Measurements from ENCODE around the gene TRRAP. TPM values are rescaled to one million over a fixed set of nuclear protein-coding genes. Genes with fewer than 3 reads are reported as not detected.

The TRRAP gene
- total RNA-seq, 1 donor from 2014 or later: 30.4 TPM

DNA sequence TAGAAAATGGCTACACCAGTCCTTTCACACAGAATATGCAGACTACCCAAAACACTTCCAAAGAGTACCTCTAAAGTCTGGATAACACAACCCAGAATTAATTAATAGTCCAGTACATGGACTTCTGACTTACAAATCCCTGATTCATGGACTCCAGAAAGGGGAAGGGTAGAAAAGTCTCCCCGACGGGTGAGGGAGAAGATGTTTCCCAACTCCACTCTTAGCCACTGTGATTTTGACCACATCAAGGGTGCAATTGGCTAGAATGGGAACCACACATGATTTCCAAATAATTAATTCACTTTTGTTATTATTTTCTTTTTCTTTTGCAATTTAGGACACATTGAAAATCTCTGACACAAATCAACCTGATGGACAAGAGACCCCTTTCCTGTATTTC is 9.9 kb upstream of the TRRAP start:
- Mint-ChIP-seq H3K4me1 (ENCODE audit: low read depth) (peaks cover 58% of the 10 kb centered on the region), H3K4me3 (ENCODE audit: unreplicated experiment) (no peak overlapping the region), H3K27ac (ENCODE audit: unreplicated experiment) (peak overlapping the region; percentile 27), H3K36me3 (ENCODE audit: low read depth) (no peaks in the 10 kb centered on the region), H3K9me3 (ENCODE audit: low read depth) (no peaks in the 10 kb centered on the region), H3K27me3 (ENCODE audit: low read depth) (no peaks in the 10 kb centered on the region)
- TF ChIP-seq, protein P1, sequence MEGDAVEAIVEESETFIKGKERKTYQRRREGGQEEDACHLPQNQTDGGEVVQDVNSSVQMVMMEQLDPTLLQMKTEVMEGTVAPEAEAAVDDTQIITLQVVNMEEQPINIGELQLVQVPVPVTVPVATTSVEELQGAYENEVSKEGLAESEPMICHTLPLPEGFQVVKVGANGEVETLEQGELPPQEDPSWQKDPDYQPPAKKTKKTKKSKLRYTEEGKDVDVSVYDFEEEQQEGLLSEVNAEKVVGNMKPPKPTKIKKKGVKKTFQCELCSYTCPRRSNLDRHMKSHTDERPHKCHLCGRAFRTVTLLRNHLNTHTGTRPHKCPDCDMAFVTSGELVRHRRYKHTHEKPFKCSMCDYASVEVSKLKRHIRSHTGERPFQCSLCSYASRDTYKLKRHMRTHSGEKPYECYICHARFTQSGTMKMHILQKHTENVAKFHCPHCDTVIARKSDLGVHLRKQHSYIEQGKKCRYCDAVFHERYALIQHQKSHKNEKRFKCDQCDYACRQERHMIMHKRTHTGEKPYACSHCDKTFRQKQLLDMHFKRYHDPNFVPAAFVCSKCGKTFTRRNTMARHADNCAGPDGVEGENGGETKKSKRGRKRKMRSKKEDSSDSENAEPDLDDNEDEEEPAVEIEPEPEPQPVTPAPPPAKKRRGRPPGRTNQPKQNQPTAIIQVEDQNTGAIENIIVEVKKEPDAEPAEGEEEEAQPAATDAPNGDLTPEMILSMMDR (IDR thresholded peaks at IDR 0.05): no peak
- DNase-seq (ENCODE audit: low spot score): no peak

DNA sequence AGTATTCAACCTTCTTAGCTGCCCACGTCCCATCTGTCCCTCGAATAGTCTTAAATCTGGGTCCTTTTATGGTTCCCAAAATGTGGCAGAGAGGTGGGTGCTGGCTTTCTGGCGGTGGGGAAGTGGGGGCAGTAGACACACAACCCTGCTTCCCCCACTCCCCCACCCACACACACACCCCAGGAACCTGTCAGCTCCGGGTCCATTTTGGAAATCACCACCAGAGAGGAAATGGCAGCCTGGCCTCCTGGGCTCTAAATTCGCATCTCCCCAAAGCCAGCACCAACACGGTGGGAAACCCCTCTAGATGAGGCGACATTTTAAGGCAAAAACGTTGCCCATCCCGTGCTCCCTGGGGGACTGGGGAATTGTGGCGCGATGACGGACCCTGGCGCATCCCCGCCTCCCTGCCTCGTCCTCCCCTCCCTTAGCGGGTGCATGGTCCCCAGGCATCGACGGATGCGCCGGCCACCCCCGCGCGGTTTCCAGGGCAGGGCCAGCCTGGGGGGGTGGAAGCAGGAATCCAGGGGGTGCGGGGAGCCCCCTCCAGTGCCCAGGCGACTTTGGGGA is 9.2 kb upstream of the TRRAP start:
- no peaks in the 10 kb centered on the region for H3K36me3 Mint-ChIP-seq (ENCODE audit: low read depth)
- H3K9me3 Mint-ChIP-seq (ENCODE audit: low read depth): no peaks in the 10 kb centered on the region
- peaks cover 54% of the 10 kb centered on the region for H3K4me1 Mint-ChIP-seq (ENCODE audit: low read depth)
- DNase-seq (ENCODE audit: low spot score): peak; percentile 58
- H3K27me3 Mint-ChIP-seq (ENCODE audit: low read depth): no peaks in the 10 kb centered on the region
- H3K4me3 Mint-ChIP-seq (ENCODE audit: unreplicated experiment): peak overlapping the region; percentile 55
- TF ChIP-seq, protein P1 (IDR thresholded peaks at IDR 0.05): no peak
- H3K27ac Mint-ChIP-seq (ENCODE audit: unreplicated experiment): no peak overlapping the region

DNA sequence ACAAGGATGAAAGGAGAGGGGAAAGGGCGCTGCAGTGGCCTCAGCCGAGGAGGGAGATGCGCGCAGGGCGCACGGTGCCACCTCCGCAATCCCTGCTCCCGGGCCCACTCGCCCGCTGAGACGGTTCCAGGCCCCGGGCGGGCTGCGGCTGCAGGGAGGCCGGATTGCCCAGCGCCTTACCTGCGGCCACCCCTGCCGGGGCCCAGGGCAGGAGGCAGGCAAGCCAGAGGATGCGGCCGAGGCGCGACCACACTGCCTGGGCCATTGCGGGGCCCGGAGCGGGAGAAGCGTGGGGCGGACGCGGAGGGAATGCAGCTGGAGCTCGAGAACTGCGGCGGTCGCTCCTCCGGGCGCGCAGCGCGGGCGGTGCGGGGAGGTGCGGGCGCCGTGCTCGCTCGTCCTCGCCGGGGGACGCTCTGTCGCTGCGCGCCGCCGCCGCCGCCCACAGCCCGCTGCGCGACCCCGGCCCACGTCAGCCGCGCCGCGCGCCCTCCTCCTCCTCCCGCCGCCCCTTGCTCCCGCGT is 8.7 kb upstream of the TRRAP start, which contains the start of gene TMEM130:
Gene TMEM130 (minus strand): TSS at position 418 of the 524 bp plus-strand sequence. CDS start 153 bp downstream, at position 265.
- Mint-ChIP-seq H3K27ac (ENCODE audit: unreplicated experiment) (peak within 1 kb of the TSS; percentile 82), H3K4me3 (ENCODE audit: unreplicated experiment) (peak within 1 kb of the TSS; percentile 80), H3K9me3 (ENCODE audit: low read depth) (no peaks in the 10 kb centered on the region), H3K4me1 (ENCODE audit: low read depth) (peaks cover 48% of the 10 kb centered on the region), H3K36me3 (ENCODE audit: low read depth) (no peaks in the 10 kb centered on the region), H3K27me3 (ENCODE audit: low read depth) (no peaks in the 10 kb centered on the region)
- peak; percentile 76 for DNase-seq (ENCODE audit: low spot score)
- TF ChIP-seq, protein P1 (IDR thresholded peaks at IDR 0.05): no peak

DNA sequence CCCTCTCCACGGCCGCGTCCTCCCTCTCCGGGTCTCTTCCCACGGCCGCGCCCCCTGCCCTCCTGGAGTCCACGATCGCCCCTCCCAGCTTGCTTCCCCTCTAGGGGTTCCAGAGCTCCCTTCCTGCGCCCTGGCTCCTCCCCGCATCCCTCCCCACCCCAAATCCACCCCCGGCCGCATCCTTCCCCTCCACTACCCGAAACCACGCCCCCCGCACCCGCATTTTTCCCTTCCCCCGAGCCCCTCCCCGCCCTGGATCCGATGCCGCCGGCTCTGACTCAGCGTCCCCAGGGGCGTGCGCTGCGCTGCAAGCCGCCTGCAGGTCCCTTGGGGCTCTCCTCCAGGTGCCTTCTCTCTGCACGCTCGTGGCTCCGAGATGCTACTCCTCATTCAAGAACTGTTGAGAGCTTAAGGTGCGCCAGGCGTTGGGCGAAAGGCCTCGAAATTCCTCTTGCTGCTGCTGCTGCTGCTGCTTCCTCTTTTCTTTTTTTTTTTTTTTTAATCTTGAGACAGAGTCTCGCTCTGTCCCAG is 8.1 kb upstream of the TRRAP start:
- TF ChIP-seq, protein P1 (IDR thresholded peaks at IDR 0.05): no peak
- H3K27ac Mint-ChIP-seq (ENCODE audit: unreplicated experiment): peak overlapping the region; percentile 82
- peaks cover 43% of the 10 kb centered on the region for H3K4me1 Mint-ChIP-seq (ENCODE audit: low read depth)
- H3K27me3 Mint-ChIP-seq (ENCODE audit: low read depth): no peaks in the 10 kb centered on the region
- peak; percentile 78 for DNase-seq (ENCODE audit: low spot score)
- H3K4me3 Mint-ChIP-seq (ENCODE audit: unreplicated experiment): peak overlapping the region; percentile 80
- H3K9me3 Mint-ChIP-seq (ENCODE audit: low read depth): no peaks in the 10 kb centered on the region
- no peaks in the 10 kb centered on the region for H3K36me3 Mint-ChIP-seq (ENCODE audit: low read depth)

DNA sequence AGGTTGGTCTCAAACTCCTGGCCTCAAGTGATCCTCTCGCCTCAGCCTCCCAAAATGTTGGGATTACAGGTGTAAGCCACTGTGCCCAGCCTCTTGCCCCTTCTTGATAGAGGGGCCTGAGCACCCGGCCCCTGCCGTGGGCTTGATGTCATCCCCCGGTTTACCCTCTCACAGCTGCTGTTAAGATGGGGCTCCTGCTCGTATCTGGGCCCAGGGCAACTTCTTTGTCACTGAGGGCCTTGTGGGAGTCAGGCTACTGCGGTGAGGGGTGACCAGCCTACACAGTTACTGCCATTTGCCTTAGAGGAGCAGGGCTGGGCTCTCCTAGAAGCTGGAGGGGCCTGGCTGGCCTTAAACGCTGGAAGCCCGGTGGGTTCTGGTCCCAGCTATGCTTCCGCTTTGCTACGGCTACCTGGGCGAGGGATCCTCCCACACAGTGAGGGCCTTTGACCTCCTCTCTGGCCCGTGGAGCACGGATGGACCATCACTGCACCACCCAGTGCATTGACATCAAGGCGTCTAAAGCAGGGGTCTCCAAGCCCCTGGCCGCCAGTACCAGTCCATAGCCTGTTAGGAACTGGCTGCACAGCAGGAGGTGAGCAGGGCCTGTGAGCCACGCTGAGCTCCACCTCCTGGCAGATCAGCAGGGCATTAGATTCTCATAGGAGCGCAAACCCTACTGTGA is 7.4 kb upstream of the TRRAP start:
- peaks cover 36% of the 10 kb centered on the region for H3K4me1 Mint-ChIP-seq (ENCODE audit: low read depth)
- peak; percentile 77 for DNase-seq (ENCODE audit: low spot score)
- peak overlapping the region; percentile 82 for H3K27ac Mint-ChIP-seq (ENCODE audit: unreplicated experiment)
- no peaks in the 10 kb centered on the region for H3K27me3 Mint-ChIP-seq (ENCODE audit: low read depth)
- peak overlapping the region; percentile 80 for H3K4me3 Mint-ChIP-seq (ENCODE audit: unreplicated experiment)
- no peaks in the 10 kb centered on the region for H3K36me3 Mint-ChIP-seq (ENCODE audit: low read depth)
- H3K9me3 Mint-ChIP-seq (ENCODE audit: low read depth): no peaks in the 10 kb centered on the region
- TF ChIP-seq, protein P1 (IDR thresholded peaks at IDR 0.05): no peak

Data from chondrocyte (in vitro differentiated cells).